ENCODE measurements around the gene INO80E. TPM values are rescaled to one million over a fixed set of nuclear protein-coding genes. Genes with fewer than 3 reads are reported as not detected.
"Not testable (repeated sequence)": the region's sequence is repeated elsewhere in the genome, so short reads cannot be mapped to it uniquely, and the experiment has no call there.

Gene INO80E
- total RNA-seq, 1 experiment from 2014 or later, result 184 TPM

DNA sequence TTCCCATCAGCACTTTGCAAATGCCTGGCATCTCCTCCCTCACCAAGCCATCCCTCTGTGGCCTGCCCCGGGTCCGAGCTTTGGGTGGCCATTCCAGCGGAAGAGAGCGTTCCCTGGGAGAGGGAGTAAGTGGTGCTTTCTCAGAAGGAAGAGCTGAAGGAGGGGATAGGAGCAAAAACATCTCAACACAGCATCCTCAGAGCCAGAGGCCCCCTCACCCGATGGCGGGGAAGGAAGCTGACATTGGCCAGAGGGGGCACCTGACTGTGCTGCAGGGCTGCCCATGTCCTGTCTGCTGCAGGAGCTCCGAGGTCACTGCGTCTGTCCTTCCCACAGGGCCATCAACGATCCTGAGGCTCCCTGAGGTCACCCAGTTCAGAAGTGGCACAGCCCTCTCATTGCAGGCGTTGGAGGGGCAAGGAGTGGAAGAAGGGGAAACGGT lies 35.5 kb downstream of the INO80E start:
- no peak for DNase-seq (ENCODE audit: low spot score)

DNA sequence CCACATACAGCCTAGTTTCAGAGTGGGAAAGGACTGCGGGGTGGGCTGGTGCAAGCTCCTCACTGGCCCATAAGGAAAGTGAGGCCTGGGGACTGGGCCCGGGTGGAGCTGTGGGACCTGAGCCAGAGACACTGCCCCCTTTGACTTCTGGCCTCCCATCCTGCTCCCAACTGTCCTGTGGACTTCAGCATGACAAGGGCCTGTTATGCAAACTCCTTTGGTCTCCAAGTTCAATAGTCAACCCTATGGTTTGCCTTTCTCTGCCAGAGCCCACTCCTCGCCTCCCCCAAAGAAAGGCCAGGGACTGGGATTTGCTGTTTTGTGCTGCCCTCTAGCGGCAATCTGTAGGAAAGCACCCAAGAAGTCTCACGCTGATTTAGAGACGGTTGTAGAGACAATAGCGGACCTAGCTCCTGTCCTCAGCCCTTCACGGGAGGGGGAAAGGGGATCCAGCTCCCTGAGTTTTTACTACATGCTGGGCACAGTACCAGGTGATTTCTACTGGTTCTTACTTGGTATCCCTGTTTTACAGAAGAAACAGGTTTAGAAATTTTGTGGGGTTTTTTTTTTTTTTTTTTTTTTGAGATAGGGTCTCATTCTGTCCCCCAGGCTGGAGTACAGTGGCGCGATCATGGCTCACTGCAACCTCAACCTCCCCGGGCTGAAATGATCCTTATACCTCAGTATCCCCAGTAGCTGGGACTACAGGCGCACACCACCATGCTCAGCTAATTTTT lies 36.2 kb downstream of the INO80E start:
- peak; percentile 71 for DNase-seq (ENCODE audit: low spot score)

DNA sequence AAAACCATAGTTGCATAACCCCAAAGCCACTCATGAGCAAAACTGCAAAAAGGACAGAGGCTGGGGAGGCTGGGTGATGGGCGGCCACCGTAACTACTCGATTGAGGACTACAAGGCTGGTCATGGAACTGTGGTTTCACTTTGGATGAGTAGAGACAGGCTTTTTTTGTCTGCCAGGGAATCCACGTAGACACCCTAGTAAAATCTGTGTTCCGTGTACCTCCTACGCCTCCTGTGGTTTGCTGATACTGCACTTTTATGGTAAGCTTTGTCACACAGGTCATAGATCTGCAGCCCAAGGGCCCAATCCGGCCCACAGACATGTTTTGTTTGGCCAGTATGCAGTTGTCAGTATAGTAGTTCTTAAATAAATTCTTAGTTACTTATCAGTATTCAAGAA lies 37.2 kb downstream of the INO80E start:
- DNase-seq (ENCODE audit: low spot score), result no peak

DNA sequence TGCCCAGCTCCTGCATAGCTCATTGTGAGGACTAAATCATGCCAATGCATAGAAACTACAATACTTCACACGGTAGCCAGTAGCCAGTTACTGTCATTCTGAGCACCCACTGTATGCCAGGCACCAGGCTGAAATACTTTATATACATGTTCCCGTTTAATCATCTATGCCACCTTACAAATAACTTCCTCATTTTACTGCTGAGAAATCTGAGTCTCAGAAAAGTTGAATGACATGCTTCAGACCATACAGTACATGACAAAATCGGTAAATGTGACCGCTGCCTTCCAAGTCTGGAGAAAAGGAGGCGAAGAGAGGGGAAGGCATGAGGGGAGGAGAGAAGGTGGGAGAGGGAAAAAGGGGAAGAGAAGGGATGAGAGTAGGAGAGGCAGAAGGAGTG lies 44.2 kb downstream of the INO80E start:
- no peak for DNase-seq (ENCODE audit: low spot score)

- DNase-seq (ENCODE audit: low spot score), result not testable (repeated sequence)
These were observed 44.6 kb downstream of the INO80E start for GRCh38 chr16:30040690-30041089.

- no peak for DNase-seq (ENCODE audit: low spot score)
These were observed 45.8 kb downstream of the INO80E start for GRCh38 chr16:30041841-30042240.

DNA sequence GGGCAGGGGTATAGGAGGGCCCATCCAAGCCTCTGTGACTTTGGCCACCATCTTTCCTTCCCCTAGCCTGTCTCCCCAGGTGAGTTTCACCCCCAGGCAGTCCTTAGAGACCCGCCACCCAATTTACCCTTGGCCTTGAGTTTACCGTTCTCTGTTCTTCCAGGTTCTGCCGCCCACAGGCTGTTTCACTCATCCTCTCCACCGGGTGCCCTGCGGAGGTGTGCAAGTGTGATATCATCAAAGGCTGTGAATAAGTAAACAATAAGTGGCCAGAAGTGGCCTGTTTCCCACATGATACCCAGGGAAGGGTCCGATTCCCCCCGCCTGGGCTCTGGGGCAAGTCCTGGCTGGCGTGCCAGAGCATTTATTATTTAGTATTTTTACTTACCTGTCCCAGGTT lies 50.1 kb downstream of the INO80E start:
- DNase-seq (ENCODE audit: low spot score), result no peak

DNA sequence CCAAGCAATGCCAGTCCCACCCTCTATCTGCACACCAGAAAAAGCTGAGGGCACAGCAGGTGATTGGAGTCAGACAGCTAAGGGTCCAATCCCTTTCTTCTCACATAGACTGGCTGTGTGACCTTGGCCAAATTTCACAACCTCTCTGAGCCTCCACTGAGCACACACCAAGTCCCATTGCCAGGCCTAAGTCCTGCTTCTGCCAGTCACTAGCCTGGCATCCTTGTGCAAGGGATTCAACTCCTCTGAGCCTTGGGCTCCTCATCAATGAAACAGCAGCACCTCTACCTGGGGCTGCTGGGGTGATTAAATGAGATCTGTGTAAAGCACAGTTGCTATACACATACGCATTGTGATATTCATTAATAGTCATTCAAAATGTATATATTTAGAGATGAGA lies 50.5 kb downstream of the INO80E start:
- no peak for DNase-seq (ENCODE audit: low spot score)

DNA sequence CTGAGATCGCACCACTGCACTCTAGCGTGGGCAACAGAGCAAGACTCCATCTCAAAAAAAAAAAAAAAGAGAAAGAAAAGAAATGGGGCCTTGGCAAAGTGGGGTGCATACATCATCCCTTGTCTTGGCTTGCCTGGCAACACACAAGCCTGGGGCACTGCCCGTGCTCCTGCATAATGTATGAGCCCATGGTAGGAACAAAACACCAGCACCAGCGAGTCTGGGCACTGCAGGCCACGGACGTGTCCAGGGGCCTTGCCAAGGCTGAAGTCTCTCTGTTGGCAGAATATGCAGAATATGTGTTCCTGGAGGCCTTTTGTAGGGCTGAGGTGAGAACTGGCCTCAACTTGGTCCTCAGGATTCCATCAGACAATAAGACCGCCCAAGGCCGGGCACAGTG lies 53.8 kb downstream of the INO80E start:
- DNase-seq (ENCODE audit: low spot score), result no peak

- peak; percentile 82 for DNase-seq (ENCODE audit: low spot score)
These were observed 55.5 kb downstream of the INO80E start for GRCh38 chr16:30051518-30051917.

- peak; percentile 89 for DNase-seq (ENCODE audit: low spot score)
These were observed 56.8 kb downstream of the INO80E start for GRCh38 chr16:30052671-30053372.

DNA sequence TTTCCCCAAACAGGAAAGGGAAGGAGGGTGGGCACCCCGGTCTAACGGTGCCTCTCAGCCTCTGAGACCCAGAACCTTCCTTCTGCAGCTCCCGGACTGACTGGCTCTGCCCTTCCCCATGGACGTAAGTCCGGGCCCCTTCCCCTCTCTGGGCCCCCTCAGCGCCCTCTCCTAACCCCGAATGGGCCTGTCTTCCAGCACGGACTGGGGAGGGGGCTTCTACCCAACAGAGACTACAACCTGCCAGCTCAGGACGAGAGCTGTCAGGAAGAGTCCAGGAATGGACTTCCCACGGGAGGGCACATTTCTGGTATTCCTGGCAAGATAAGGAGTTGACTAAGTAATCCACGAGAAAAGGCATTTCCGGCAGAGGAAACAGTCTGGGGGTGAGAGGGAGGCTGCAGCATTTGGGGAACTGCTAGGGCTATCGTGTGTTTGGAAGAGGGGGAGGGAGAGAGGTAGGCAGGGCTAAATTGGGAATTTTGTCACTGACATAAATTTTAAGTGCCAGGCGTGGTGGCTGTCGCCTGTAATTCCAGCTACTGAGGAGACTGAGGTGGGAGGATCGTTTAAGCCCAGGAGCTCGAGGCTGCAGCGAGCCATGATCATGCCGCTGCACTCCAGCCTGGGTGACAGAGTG lies 57.5 kb downstream of the INO80E start:
- peak; percentile 90 for DNase-seq (ENCODE audit: low spot score)

DNA sequence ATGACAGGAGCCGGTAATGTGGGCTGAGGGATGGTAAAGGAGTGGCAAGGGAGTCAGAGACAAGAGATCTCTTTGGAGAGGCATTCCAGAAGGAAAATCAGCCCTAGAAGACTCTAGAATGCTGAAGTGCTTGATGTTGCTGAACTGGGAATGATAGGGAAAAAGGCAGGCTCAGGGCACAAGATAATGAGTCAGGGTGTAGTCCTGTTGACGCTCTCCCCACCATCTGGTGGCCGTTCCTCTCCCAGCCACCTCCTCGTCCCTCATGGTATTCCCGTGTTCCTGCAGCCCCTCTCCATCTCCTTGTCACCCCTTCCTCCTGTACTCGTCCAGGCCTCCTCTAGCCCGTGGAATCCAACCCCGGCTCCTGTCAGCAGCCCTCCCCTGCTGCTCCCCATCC lies 58.4 kb downstream of the INO80E start:
- DNase-seq (ENCODE audit: low spot score), result no peak

- no peak for DNase-seq (ENCODE audit: low spot score)
These were observed 59.0 kb downstream of the INO80E start for GRCh38 chr16:30054959-30055553.

Other genes starting within 250 kb of the INO80E start
- not detected in 2 replicates for gene ZG16, start 218.0 kb upstream of the INO80E start, total RNA-seq (2014; rRNA removed; shearing (Covaris generic))
- gene KIF22, start 205.5 kb upstream of the INO80E start, total RNA-seq (2014; rRNA removed; shearing (Covaris generic)), result 118 and 129 TPM in 2 replicates
- 205 and 254 TPM in 2 replicates for gene MAZ, start 189.7 kb upstream of the INO80E start, total RNA-seq (2014; rRNA removed; shearing (Covaris generic))
- 3.3 and 7.4 TPM in 2 replicates for gene PRRT2, start 184.0 kb upstream of the INO80E start, total RNA-seq (2014; rRNA removed; shearing (Covaris generic))
- gene PAGR1, start 180.1 kb upstream of the INO80E start, total RNA-seq (2014; rRNA removed; shearing (Covaris generic)), result 41.8 and 55.0 TPM in 2 replicates
- gene MVP, start 175.8 kb upstream of the INO80E start, total RNA-seq (2014; rRNA removed; shearing (Covaris generic)), result 239 and 243 TPM in 2 replicates
- 112 and 119 TPM in 2 replicates for gene CDIPT, start 133.0 kb upstream of the INO80E start, total RNA-seq (2014; rRNA removed; shearing (Covaris generic))
- gene SEZ6L2, start 96.7 kb upstream of the INO80E start, total RNA-seq (2014; rRNA removed; shearing (Covaris generic)), result 22.1 and 24.9 TPM in 2 replicates
- gene ASPHD1, start 95.8 kb upstream of the INO80E start, total RNA-seq (2014; rRNA removed; shearing (Covaris generic)), result 18.4 and 22.0 TPM in 2 replicates
- gene KCTD13, start 70.0 kb upstream of the INO80E start, total RNA-seq (2014; rRNA removed; shearing (Covaris generic)), result 11.0 and 12.5 TPM in 2 replicates
- 90.8 and 105 TPM in 2 replicates for gene TMEM219, start 34.2 kb upstream of the INO80E start, total RNA-seq (2014; rRNA removed; shearing (Covaris generic))
- 43.2 and 45.4 TPM in 2 replicates for gene TAOK2, start 22.4 kb upstream of the INO80E start, total RNA-seq (2014; rRNA removed; shearing (Covaris generic))
- gene HIRIP3, start 624 bp upstream of the INO80E start, total RNA-seq (2014; rRNA removed; shearing (Covaris generic)), result 17.5 and 31.6 TPM in 2 replicates
- gene DOC2A, start 14.8 kb downstream of the INO80E start, total RNA-seq (2014; rRNA removed; shearing (Covaris generic)), result 0.45 and 1.7 TPM in 2 replicates
- not detected in 2 replicates for gene C16orf92, start 27.0 kb downstream of the INO80E start, total RNA-seq (2014; rRNA removed; shearing (Covaris generic))
- 0.38 and 1.1 TPM in 2 replicates for gene TLCD3B, start 35.0 kb downstream of the INO80E start, total RNA-seq (2014; rRNA removed; shearing (Covaris generic))
- gene ALDOA, start 69.5 kb downstream of the INO80E start, total RNA-seq (2014; rRNA removed; shearing (Covaris generic)), result 1,380 and 1,410 TPM in 2 replicates
- gene PPP4C, start 79.8 kb downstream of the INO80E start, total RNA-seq (2014; rRNA removed; shearing (Covaris generic)), result 185 and 215 TPM in 2 replicates
- gene TBX6, start 95.7 kb downstream of the INO80E start, total RNA-seq (2014; rRNA removed; shearing (Covaris generic)), result not detected in 2 replicates
- 2.9 and 7.5 TPM in 2 replicates for gene YPEL3, start 100.0 kb downstream of the INO80E start, total RNA-seq (2014; rRNA removed; shearing (Covaris generic))
- gene GDPD3, start 117.3 kb downstream of the INO80E start, total RNA-seq (2014; rRNA removed; shearing (Covaris generic)), result 1.8 and 2.8 TPM in 2 replicates
- gene MAPK3, start 127.0 kb downstream of the INO80E start, total RNA-seq (2014; rRNA removed; shearing (Covaris generic)), result 34.4 and 46.6 TPM in 2 replicates
- 12.0 and 16.0 TPM in 2 replicates for gene CORO1A, start 187.4 kb downstream of the INO80E start, total RNA-seq (2014; rRNA removed; shearing (Covaris generic))
- gene BOLA2B, start 197.4 kb downstream of the INO80E start, total RNA-seq (2014; rRNA removed; shearing (Covaris generic)), result 246 and 504 TPM in 2 replicates
- 9.8 and 57.9 TPM in 2 replicates for gene SLX1A, start 197.6 kb downstream of the INO80E start, total RNA-seq (2014; rRNA removed; shearing (Covaris generic))
- 5.1 and 6.6 TPM in 2 replicates for gene SULT1A3, start 203.0 kb downstream of the INO80E start, total RNA-seq (2014; rRNA removed; shearing (Covaris generic))

Data from A172 (cell line).